Choroid plexus epithelial cell (primary cell): ENCODE measurements around the gene INTS11.

Experiments used
- DNase-seq: peaks from one replicate; pipeline ENCODE4 v3.0.0-alpha.2; 2010; ENCODE audit warnings: low read depth
- H3K4me3 ChIP-seq: 2 replicates; pipeline ENCODE4 v1.5.1; 2011; ENCODE audit warnings: low read depth, mild to moderate bottlenecking, control low read depth, low read length, moderate library complexity
- CTCF ChIP-seq: conservative IDR thresholded peaks from 2 replicates; pipeline ENCODE4 v1.5.1; 2011; ENCODE audit warnings: low read depth, mild to moderate bottlenecking, control low read depth, inconsistent platforms, low read length, moderate library complexity

Gene INTS11

GRCh38 chr1:1341549-1342021, 17.1 kb upstream of the INTS11 start:
- TF ChIP-seq CTCF: no peak
- no peak for DNase-seq
- no peak overlapping the region for H3K4me3 ChIP-seq

DNA sequence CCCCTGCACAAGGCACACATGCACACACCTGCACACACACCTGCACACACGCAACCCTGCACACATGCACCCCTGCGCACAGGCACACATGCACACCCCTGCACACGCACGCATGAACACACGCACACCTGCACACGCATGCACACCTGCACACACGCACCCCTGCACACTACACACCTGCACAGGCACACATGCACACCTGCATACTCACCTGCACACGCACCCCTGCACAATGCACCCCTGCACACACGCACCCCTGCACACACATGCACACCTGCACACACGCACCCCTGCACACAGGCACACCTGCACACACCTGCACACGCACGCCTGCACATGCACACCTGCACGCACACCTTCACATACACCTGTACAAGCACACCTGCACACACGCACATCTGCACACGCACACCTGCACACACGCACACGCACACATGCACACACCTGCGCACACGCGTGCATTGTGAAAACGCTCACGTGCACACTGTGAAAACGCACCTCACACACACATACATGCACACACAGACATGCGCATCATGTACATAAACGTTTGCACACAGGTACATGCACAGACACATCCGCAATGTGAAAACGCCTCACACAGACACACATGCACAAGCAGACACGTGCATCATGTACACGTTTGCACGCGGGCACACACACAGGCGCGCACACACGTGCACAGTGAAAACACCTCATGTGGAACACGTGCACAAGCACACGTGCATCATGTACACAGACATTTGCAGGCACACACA, 16.5 kb upstream of the INTS11 start:
- no peak for TF ChIP-seq CTCF
- no peak for DNase-seq
- no peak overlapping the region for H3K4me3 ChIP-seq

DNA sequence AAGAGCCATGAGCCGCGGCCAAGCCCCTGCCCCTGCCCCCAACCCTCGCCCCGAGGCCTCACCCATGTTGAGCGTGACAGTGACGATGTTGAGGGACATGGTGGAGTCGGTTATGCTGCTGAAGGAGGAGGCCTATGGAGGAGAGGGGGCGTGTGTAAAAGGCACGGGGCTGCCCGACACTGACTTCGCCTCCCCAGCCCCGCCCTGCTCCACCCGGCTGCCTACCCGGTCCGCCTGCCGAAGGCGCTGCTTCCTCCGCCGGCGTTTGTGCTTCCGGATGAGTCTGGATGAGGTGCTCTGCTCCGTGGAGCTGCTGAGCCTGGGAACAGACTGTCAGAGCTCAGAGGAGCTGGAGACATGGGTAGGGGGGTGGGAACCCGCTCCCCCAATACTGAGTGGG, 15.7 kb upstream of the INTS11 start:
- no peak for TF ChIP-seq CTCF
- no peak for DNase-seq
- H3K4me3 ChIP-seq: no peak overlapping the region

DNA sequence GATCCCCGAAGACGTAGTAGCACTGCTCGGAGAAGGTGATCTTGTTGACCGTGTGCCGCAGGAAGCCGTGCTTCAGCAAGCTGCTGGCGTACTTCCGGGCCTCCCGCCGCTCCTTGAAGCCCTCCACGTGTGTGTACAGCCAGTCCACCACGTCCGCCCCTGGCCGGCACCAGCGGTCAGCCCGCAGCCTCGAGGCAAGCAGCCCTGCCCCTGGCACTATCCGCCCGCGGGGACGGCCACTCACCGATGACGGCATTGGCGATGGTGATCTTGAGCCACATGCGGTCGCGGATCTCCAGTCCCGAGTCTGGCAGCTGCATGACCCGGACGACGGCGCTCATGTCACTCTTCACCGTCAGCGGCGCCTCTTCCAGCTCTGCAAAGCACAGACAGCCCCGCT, 13.8 kb upstream of the INTS11 start:
- DNase-seq: no peak
- no peak for TF ChIP-seq CTCF

DNA sequence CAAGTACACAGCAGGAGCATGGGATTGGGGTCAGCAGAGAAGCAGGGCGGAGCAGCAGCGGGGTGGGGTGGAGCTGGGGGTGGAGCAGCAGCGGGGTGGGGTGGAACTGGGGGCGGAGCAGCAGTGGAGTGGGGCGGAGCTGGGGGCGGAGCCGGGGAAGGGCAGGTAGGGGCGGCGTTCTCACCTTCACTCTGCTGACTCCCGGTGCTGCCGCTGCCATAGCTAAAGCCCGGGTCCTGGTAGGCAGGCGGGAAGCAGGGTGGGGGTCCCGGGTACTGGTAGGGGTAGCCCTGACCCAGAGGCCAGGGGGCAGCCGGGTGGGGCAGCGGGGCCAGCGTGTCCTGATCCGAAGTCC, 13.3 kb upstream of the INTS11 start:
- no peak overlapping the region for H3K4me3 ChIP-seq
- DNase-seq: no peak
- no peak for TF ChIP-seq CTCF

More for the DNA sequence above, 13.8 kb upstream of the INTS11 start:
- no peak overlapping the region for H3K4me3 ChIP-seq

DNA sequence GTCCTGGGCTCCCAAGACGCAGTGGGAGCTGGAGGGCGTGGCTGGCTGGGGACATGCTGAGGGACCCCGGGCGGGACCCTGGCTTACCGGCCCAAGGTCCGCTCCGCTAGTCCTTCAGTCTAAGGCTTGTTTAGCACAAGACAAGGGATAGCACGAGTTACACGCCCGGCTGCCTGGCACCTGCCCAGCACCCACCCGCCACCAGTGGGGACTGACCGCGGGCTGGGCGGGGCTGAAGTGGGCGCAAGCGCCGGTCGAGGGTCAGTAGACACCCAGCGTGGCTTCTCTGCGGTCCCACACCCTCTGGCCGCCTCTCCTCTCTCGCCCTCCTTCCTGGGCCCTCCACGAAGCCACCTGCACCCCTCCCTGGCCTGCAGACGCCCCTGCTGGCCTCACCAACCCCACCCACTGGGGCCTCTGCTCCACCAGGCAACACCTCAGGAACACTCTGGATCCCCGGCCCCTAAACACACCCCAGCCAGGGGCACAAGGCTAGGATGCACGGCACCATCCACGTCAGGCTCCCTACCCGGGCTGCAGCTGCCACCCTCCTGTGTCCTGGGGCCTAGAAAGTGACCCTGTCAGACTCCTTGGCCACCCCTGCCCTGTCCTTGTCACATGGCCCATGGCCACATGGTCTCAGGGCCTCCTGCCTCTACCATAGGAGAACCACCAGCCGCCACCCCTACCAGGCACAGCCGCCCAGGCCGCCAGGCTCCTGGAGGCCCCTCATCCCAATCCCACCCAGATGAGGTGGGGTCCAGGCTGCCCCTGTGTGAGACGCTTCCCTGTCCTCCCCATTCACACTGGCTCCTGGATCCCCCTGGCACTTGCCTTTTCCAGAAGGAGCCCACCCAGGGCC, 12.7 kb upstream of the INTS11 start:
- DNase-seq: no peak
- no peak for TF ChIP-seq CTCF
- H3K4me3 ChIP-seq: no peak overlapping the region

DNA sequence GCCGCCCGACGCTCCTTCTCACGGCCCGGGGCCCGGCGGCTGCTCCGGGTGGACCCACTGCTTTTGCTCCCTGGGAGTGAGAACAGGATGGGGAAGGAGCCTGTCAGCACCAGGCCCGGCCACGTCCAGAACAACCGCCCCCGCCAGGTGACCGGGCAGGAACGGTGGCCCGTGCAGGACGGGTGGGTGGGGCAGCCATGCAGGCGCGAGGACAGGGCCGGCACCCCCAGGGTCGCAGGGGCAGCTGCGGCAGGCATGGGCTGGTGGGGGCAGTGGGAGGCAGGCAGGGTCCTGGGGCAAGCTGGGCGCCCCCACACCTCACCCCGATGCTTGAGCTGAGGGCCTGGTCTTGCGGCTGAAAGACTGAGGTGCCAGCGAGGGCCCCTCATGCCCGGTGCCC, 12.0 kb upstream of the INTS11 start:
- no peak for TF ChIP-seq CTCF
- H3K4me3 ChIP-seq: no peak overlapping the region
- no peak for DNase-seq
